ENCODE data around the gene MAML1.

GRCh38 chr5:179774442-179774841, 41.8 kb downstream of the MAML1 start:
- TF ChIP-seq, protein P1, sequence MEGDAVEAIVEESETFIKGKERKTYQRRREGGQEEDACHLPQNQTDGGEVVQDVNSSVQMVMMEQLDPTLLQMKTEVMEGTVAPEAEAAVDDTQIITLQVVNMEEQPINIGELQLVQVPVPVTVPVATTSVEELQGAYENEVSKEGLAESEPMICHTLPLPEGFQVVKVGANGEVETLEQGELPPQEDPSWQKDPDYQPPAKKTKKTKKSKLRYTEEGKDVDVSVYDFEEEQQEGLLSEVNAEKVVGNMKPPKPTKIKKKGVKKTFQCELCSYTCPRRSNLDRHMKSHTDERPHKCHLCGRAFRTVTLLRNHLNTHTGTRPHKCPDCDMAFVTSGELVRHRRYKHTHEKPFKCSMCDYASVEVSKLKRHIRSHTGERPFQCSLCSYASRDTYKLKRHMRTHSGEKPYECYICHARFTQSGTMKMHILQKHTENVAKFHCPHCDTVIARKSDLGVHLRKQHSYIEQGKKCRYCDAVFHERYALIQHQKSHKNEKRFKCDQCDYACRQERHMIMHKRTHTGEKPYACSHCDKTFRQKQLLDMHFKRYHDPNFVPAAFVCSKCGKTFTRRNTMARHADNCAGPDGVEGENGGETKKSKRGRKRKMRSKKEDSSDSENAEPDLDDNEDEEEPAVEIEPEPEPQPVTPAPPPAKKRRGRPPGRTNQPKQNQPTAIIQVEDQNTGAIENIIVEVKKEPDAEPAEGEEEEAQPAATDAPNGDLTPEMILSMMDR (conservative IDR thresholded peaks at IDR 0.05; ENCODE audit: low read depth, low read length): no peak
- no peak for TF ChIP-seq EZH2phosphoT487 (IDR thresholded peaks at IDR 0.05; ENCODE audit: borderline replicate concordance, low read length)
